Heart right ventricle (tissue), 16 donors: ENCODE measurements around the gene EXOC2. TPM values are rescaled to one million over a fixed set of nuclear protein-coding genes. Genes with fewer than 3 reads are reported as not detected.

Experiments
- ATAC-seq, 8 donors: fragments of 200-7000 bp; cut with Tn5 transposase; one replicate each; pipeline ENCODE4 v1.9.1; 2020; ENCODE audit warnings: mild to moderate bottlenecking in 8 of 8, moderate library complexity in 8 of 8, moderate number of reproducible peaks in 1 of 8
- DNase-seq, 2 donors: peaks; one replicate each; pipeline ENCODE4 v3.0.0-alpha.2; 2020
- H3K27ac ChIP-seq, 10 donors: fragments of 200-600 bp; sonication (generic) in 2 of 10; one replicate each; pipeline versions ENCODE4 v1.5.0 to v1.8.0; 2020 to 2022; ENCODE audit warnings: mild to moderate bottlenecking in 3 of 10
- H3K27me3 ChIP-seq, 7 donors: fragments of 200-600 bp; one replicate each; pipeline ENCODE4 v1.8.0; 2021 to 2022; ENCODE audit warnings: mild to moderate bottlenecking in 2 of 7
- H3K36me3 ChIP-seq, 9 donors: fragments of 200-600 bp; sonication (generic) in 1 of 9; one replicate each; pipeline versions ENCODE4 v1.5.0 to v1.8.0; 2020 to 2022; ENCODE audit warnings: mild to moderate bottlenecking in 2 of 9
- H3K4me1 ChIP-seq, 9 donors: fragments of 200-600 bp; sonication (generic) in 1 of 9; one replicate each; pipeline versions ENCODE4 v1.5.0 to v1.8.0; 2020 to 2022; ENCODE audit warnings: mild to moderate bottlenecking in 4 of 9
- H3K4me3 ChIP-seq, 10 donors: fragments of 200-600 bp; sonication (generic) in 2 of 10; one replicate each; pipeline versions ENCODE4 v1.5.0 to v1.8.0; 2020 to 2022; ENCODE audit warnings: mild to moderate bottlenecking in 7 of 10, moderate library complexity in 2 of 10
- H3K9me3 ChIP-seq, 11 donors: fragments of 200-600 bp in 10 of 11; sonication (generic) in 2 of 11; one replicate each; pipeline versions ENCODE4 v1.5.0 to v1.8.0; 2013 to 2022; ENCODE audit warnings: mild to moderate bottlenecking in 2 of 11, control low read depth in 1 of 11, moderate library complexity in 1 of 11
- CTCF ChIP-seq, 9 donors: fragments of 200-600 bp; sonication (generic) in 2 of 9; IDR thresholded peaks; one replicate each; pipeline versions ENCODE4 v1.5.0 to v1.8.0; 2021 to 2022; ENCODE audit warnings: antibody characterized with exemption in 9 of 9, mild to moderate bottlenecking in 5 of 9, moderate library complexity in 1 of 9
- WGBS, 2 donors: extraction: QIAGEN DNeasy Blood & Tissue Kit; methylation state at CpG; one replicate each; pipeline ENCODE4 v1.1.7; 2013; ENCODE audit warnings: inconsistent platforms in 1 of 2; 5-methylcytosine and 5-hydroxymethylcytosine counted together
- intact Hi-C, 10 donors: fragments of 100-400 bp; cut with DNase I; formaldehyde crosslinking; loops; one replicate each; pipeline versions ENCODE4 v1.11.1 to v1.14.2; 2022
- polyA plus RNA-seq, 2 donors: library from polyadenylated mRNA; stranded (reverse); fragments of 200-250 nt; gene quantifications; one replicate each; pipeline ENCODE4 v1.2.3, GENCODE V29; 2013
- total RNA-seq, 10 donors: library from RNA; stranded (reverse); fragmentation: NEBNext Ultra II Directional in 3 of 10; extraction: Animal tissue kit (Norgen Biotek cat#: 25700) in 3 of 10; gene quantifications; one replicate each; pipeline versions ENCODE4 v1.2.1 to v1.2.4, GENCODE V29; 2021 to 2023
- donor health status: Arrhythmogenic right ventricular cardiomyopathy.
- donor health status: ischemic (EF 13 %, LVEDD 7.1; RV severe dilation, severe dysfunction).
- donor health status: healthy with polysubstance abuse.
- donor health status: DM: no; HTN: yes; CAD: no.
- donor health status: DM: no; HTN: no; CAD: no.
- donor health status: ischemic (EF 25% LVEDD 6.9; RV normal size, moderate dysfunction).
- donor health status: ischemic (EF 25% LVEDD 5.7; RV mildly dilated, moderate dysfunction).
- donor health status: healthy.
- donor health status: DM: yes; HTN: yes; CAD: no.
- donor health status: Ischemic cardiomyopathy.
- donor health status: ischemic (EF 35%, LVEDD 5.7; RV mildly dilated, moderate dysfunction).
- donor health status: nonischemic (EF 11% LVEDD 7.7; RV severe dilation, severe dysfunction).
- donor health status: DM: yes; HTN: yes; CAD: no.
- donor health status: PGD.
- donor health status: ischemic (EF 29% LVEDD 5.4; RV normal size, mild dysfunction).
- donor health status: nonischemic (EF 23%, LVEDD 6.1; RV moderate dilation, normal function).

EXOC2 gene
- total and polyA plus RNA-seq, 12 donors = 4.0 to 18.4 (median 12.9) TPM

GRCh38 chr6:717135-717534 is 24.2 kb upstream of the EXOC2 start:
- intact Hi-C loops = loop anchor here in 3 of 10 donors (10.0 kb wide), 1 partner anchor 122 kb away; no protein-coding TSS in a partner anchor

GRCh38 chr6:715709-716491 is 23.0 kb upstream of the EXOC2 start:
- 77 to 83% methylated on average over 13 of the region's 13 CpGs for WGBS, 2 donors
- no peaks in the 10 kb centered on the region for H3K27me3 ChIP-seq
- DNase-seq (no peak), ATAC-seq (no peak)
- H3K27ac ChIP-seq = no peak overlapping the region
- TF ChIP-seq CTCF (IDR thresholded peaks at IDR 0.05) = no peak
- peaks cover 0 to 11% (median 5%) of the 10 kb centered on the region in 9 donors for H3K4me1 ChIP-seq
- no peaks in the 10 kb centered on the region for H3K36me3 ChIP-seq
- intact Hi-C loops = loop anchor here in 3 of 10 donors (10.0 kb wide), 1 partner anchor 121 kb away; no protein-coding TSS in a partner anchor
- no peak overlapping the region for H3K4me3 ChIP-seq
- H3K9me3 ChIP-seq = no peaks in the 10 kb centered on the region

More at GRCh38 chr6:717135-717534, 24.2 kb upstream of the EXOC2 start:
- ATAC-seq (no peak), DNase-seq (no peak)
- H3K4me3 ChIP-seq = no peak overlapping the region
- no peaks in the 10 kb centered on the region for H3K9me3 ChIP-seq
- TF ChIP-seq CTCF (IDR thresholded peaks at IDR 0.05) = no peak
- peaks cover 0 to 1% (median 0%) of the 10 kb centered on the region in 9 donors for H3K4me1 ChIP-seq
- no peaks in the 10 kb centered on the region for H3K27me3 ChIP-seq
- H3K36me3 ChIP-seq = no peaks in the 10 kb centered on the region
- no peak overlapping the region for H3K27ac ChIP-seq
- WGBS, 2 donors = 94% methylated on average over 11 of the region's 11 CpGs

GRCh38 chr6:714100-714499 is 21.2 kb upstream of the EXOC2 start:
- no peak for TF ChIP-seq CTCF (IDR thresholded peaks at IDR 0.05)
- peak overlapping the region in 1 of 10 donors; percentile 22 for H3K27ac ChIP-seq
- no peaks in the 10 kb centered on the region for H3K27me3 ChIP-seq
- no peaks in the 10 kb centered on the region for H3K36me3 ChIP-seq
- no peaks in the 10 kb centered on the region for H3K9me3 ChIP-seq
- H3K4me1 ChIP-seq = peaks cover 0 to 20% (median 12%) of the 10 kb centered on the region in 9 donors
- no peak for ATAC-seq
- no peak overlapping the region for H3K4me3 ChIP-seq
- 71 to 74% methylated on average over 4 of the region's 4 CpGs for WGBS, 2 donors
- no peak for DNase-seq
- intact Hi-C loops = loop anchor here in 3 of 10 donors (10.0 kb wide), 1 partner anchor 119 kb away; no protein-coding TSS in a partner anchor

- ATAC-seq (no peak), DNase-seq (no peak)
- Histone ChIP-seq H3K36me3 (no peaks in the 10 kb centered on the region), H3K9me3 (no peaks in the 10 kb centered on the region), H3K27me3 (peaks cover 0 to under 1% (median 0%) of the 10 kb centered on the region in 7 donors), H3K4me1 (peaks cover 0 to 20% (median 12%) of the 10 kb centered on the region in 9 donors), H3K27ac (peak overlapping the region in 1 of 10 donors; percentile 17), H3K4me3 (no peak overlapping the region)
- intact Hi-C loops = loop anchor here in 3 of 10 donors (10.0 kb wide), 1 partner anchor 119 kb away; no protein-coding TSS in a partner anchor
- TF ChIP-seq CTCF (IDR thresholded peaks at IDR 0.05) = no peak
- WGBS, 2 donors = 86 to 89% methylated on average over 5 of the region's 5 CpGs
Observed at GRCh38 chr6:713351-713750, 20.4 kb upstream of the EXOC2 start.
